GM19324 (cell line): ENCODE results near the gene UBE3D.
"Not testable (repeated sequence)": the region's sequence is repeated elsewhere in the genome, so short reads cannot be mapped to it uniquely, and the experiment has no call there.

Source experiments
- ATAC-seq: cut with Tn5 transposase; IDR thresholded peaks from one replicate; pipeline ENCODE4 v1.9.1; 2021; ENCODE audit warnings: mild to moderate bottlenecking, moderate library complexity; ENCODE audit not compliant: unreplicated experiment, low FRiP score

UBE3D gene

DNA sequence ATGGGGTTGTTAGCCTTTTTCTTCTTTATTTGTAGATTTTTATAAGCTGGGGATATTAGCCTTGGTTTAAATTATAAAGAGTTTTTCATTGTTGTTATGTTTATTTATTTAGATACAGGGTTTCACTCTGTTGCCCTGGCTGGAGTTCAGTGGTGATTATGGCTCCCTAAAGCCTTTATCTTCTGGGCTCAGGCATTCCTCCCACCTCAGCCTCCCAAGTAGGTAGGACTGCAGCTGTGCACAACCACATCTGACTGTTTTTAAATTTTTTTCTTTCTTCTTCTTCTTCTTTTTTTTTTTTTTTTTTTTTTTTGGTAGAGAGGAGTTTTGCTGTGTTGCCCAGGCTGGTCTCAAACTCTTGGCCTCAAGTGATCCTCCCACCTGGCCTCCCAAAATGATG, 80.9 kb downstream of the UBE3D start:
- ATAC-seq: no peak

DNA sequence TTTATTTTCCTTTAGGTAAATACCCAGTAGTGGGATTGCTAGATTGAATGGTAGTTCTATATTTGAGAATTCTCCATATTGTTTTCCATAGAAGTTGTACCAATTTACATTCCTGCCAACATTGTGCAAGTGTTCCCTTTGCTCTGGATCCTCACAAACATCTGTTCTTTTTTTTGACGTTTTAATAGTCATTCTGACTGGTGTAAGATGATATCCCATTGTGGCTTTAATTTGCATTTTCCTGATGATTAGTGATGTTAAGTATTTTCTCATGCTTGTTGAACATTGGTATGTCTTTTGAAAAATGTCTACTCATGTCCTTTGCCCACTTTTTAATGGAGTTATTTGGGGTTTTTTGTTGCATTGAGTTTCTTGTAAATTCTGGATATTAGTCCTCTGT, 85.6 kb downstream of the UBE3D start:
- ATAC-seq: no peak

GRCh38 chr6:82979657-82980056, 86.0 kb downstream of the UBE3D start:
- no peak for ATAC-seq

- no peak for ATAC-seq
Observed at GRCh38 chr6:82978362-82978945, 87.2 kb downstream of the UBE3D start.

GRCh38 chr6:82976179-82976578, 89.5 kb downstream of the UBE3D start:
- ATAC-seq: no peak

DNA sequence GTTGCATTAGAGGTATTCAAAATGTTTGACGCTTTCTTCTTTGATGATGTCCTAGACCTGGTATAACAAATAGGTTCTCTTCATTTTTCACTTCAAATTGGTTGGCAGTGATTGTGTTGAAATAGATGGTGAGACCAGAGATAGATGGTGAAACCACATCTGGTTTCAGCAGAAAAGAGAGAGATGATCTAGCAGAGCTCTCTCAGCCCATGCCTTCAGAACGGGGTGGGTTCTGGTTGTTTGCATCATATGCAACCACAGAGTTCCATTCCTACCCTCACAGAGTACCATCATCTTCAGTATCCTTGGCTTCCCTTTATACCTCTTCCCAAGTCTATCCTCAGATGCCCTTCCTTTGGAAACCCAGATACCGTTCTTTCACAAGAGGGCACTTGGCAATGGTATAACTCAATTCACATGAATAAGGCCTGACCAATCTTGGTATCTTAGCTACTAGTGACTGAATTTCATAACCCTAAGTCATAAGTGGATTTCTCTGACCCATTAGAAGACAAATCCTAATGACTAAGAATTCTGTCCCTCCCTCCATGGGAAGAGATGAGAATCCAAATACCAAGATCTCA, 93.7 kb downstream of the UBE3D start:
- no peak for ATAC-seq

DNA sequence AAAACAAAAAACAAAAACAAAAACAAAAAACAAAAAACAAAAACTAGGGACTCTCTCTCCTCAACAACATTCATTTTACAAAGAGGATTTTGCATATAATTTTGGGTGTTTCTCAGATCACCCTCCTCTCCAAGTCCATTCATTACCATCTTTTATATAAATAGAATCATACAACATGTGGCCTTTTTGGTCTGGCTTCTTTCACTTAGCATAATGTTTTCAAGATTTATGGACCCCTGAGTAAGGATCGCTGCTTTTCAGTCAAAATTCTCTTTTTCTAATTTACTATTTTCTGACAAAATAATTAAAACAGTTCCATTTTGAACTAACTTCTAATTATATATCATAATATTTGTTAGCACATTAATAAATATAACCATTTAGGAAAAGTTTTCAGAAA, 94.8 kb downstream of the UBE3D start:
- ATAC-seq: no peak

DNA sequence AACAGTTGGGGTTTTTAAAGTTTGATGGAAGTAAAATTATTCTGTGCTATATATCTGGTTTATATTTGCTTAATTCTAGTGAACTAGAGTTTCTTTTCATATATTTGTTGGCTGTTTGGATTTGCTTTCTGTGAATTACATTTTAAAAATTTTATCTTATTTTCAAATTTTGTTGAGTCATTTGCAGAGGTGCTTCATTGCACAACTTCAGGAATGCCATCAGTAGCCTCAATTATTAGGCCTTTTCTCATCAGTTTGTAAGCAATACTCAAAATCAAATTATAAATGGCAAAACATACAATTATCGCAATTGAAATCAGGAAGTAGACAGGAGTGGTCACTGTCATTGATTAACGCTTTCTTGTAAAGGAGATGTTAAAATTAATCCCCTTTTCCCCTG, 96.9 kb downstream of the UBE3D start:
- ATAC-seq: no peak

DNA sequence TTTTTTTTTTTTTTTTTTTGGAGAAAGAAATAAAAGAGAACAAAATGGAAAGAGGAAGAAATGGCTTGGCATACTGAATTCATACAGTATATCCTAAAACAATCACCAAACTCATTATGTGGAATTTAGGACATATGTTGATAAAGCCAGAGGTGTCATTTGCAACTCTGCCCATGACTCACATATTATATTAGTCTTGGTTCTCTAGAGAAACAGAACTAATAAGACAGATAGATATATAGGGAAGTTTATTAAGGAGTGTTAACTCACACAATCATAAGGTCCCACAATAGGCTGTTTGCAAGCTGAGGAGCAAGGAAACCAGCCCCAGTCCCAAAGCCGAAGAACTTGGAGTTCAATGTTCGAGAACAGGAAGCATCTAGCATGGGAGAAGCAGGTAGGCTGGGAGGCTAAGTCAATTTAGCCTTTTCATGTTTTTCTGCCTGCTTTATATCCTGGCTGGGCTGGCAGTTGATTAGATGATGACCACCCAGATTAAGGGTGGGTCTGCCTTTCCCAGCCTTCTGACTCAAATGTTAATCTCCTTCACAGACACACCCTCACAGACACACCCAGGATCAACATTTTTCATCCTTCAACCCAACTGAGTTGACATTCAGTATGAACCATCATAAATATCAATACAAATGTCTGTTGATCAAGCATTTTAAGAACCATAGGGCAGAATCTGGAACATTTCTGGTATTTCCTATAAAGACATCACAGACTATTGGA, 102.3 kb downstream of the UBE3D start:
- ATAC-seq: no peak

- no peak for ATAC-seq
Observed at GRCh38 chr6:82959385-82959941, 106.2 kb downstream of the UBE3D start.

DNA sequence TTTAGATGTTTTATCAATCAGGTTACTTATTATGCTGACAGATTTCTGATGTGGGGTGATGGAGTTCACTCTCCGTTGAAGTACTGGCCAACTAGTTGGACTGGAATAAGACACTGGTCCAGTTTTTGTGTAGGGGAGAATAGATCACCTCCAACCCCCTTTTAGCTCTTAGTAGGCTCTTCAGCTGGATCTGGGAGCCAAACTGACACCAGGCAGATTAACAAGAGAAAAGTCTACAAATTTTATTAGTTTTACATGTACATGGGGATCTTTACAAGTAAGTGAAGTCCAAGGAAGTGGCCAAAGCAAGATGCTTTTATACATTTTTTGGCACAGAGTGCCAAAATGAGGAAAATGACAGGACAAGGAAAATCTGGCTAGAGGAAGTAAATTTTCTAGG, 107.1 kb downstream of the UBE3D start:
- ATAC-seq: no peak

GRCh38 chr6:82957868-82958245, 107.8 kb downstream of the UBE3D start:
- no peak for ATAC-seq

DNA sequence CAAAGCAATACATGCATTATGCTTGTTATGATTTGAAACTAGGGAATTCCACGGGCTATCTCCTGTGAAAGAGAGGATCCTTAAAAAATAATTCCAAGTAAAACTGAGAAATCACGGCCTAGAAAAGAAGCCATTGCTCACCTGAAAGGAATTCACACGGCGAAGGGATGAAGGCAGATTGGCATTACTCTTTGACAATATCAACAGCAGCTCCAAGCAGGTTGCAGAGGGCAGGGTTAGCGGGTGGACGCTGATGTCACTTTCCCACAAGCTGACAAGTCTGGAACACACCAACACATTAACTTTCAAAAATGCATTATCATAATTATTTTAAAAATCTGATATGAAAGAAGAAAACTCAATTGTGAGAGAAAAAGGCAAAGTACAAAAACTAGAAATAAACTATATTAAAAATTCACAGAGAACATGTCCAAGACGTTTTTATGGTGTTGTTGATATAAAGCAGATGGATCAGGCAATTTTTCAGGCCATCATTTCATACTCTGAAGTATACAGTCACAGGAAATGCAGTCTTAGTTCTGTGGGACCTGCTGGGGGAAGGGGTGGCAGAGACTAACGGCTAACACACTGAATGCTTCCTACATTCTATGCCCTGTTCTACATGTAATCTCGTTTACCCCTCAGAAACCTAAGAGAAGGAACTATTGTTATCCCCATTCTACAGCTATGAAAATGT, 108.3 kb downstream of the UBE3D start:
- ATAC-seq: no peak

- no peak for ATAC-seq
Observed at GRCh38 chr6:82955841-82956240, 109.8 kb downstream of the UBE3D start.

GRCh38 chr6:82954937-82955577, 110.6 kb downstream of the UBE3D start:
- ATAC-seq: no peak

- no peak for ATAC-seq
Observed at GRCh38 chr6:82954356-82954755, 111.3 kb downstream of the UBE3D start.

GRCh38 chr6:82953871-82954270, 111.8 kb downstream of the UBE3D start:
- ATAC-seq: no peak

GRCh38 chr6:82951935-82952334, 113.7 kb downstream of the UBE3D start:
- no peak for ATAC-seq

- no peak for ATAC-seq
Observed at GRCh38 chr6:82951389-82951788, 114.3 kb downstream of the UBE3D start.

DNA sequence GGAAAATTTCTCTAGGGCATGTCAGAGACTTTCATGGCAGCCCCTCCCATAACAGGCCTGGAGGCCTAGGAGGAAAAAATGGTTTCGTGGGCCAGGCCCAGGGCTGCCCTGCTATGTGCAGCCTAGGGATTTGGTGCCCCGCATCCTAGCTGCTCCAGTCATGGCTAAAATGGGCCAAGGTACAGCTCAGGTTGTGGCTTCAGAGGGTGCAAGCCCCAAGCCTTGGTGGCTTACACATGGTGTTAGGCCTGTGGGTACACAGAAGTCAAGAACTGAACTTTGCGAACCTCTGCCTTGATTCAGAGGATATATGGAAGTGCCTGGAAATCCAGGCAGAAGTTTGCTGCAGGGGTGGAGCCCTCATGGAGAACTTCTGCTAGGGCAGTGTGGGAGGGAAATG, 134.7 kb downstream of the UBE3D start:
- ATAC-seq: not testable (repeated sequence)
